ENCODE measurements around the gene ST8SIA5. TPM values are rescaled to one million over a fixed set of nuclear protein-coding genes. Genes with fewer than 3 reads are reported as not detected.

Gene ST8SIA5
- polyA plus RNA-seq, 1 of the 3 experiments (the other 2 are of a cell fraction), result 0.08 TPM

DNA sequence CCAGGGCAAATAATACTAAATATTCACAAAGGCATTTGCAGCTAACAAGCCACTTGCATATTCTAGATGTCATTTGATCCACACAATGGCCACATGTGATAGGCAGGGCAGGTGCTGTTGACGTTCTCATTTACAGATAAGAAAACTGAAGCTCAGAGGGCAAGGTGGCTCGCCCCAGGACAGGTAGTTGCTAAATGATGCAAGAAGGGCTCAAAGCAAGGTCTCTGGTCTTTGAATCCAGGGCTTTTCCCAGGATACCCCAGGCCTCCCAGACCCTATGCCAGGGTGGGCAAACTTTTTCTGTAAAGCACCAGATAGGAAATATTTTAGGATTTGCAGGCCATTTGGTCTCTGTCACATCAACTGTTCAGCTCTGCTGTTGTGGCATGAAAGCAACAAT, 135.0 kb downstream of the ST8SIA5 start:
- Histone ChIP-seq H3K27me3 (ENCODE audit: insufficient read depth) (no peaks in the 10 kb centered on the region), H4K20me1 (ENCODE audit: insufficient read depth) (no peaks in the 10 kb centered on the region), H3K4me1 (ENCODE audit: control insufficient read depth in 1 of 2, insufficient read depth in 2 of 2, low read depth in 1 of 2, low read length in 1 of 2) (peaks cover 0 to 22% of the 10 kb centered on the region in 2 experiments; a peak in 2 of 4 replicates), H3K9me2 (no peaks in the 10 kb centered on the region), H3K27ac (ENCODE audit: low read depth in 2 of 2, low read length in 1 of 2) (no peak overlapping the region; a peak in 1 of 4 replicates), H3K9ac (no peak overlapping the region), H3F3A (replicated peaks; ENCODE audit: insufficient read depth) (no peaks in the 10 kb centered on the region), H3K79me2 (ENCODE audit: insufficient read depth) (no peaks in the 10 kb centered on the region), H3K4me2 (no peak overlapping the region), H3K36me3 (replicated peaks in 1 of 2; ENCODE audit: control insufficient read depth in 1 of 2, insufficient read depth in 2 of 2, low read length in 1 of 2) (no peaks in the 10 kb centered on the region), H3K4me3 (ENCODE audit: low read depth in 2 of 2, low read length in 1 of 2) (no peak overlapping the region), H3K9me3 (no peaks in the 10 kb centered on the region), H2AFZ (ENCODE audit: low read depth) (no peak overlapping the region)
- no peak for TF ChIP-seq JUND (IDR thresholded peaks at IDR 0.05)
- no peak for TF ChIP-seq RFX5 (IDR thresholded peaks at IDR 0.05; ENCODE audit: low read length)
- ChIA-PET CTCF (interaction anchor here (0.8 to 5.2 kb wide), 13 partner anchors 10 to 474 kb away, joined by 3 to 80 read pairs (median 4); a partner anchor contains a TSS), POLR2A (no interaction called here)
- 43% methylated on average over 2 of the region's 2 CpGs for WGBS (ENCODE audit: low lambda C conversion rate)
- DNase-seq, result no peak

DNA sequence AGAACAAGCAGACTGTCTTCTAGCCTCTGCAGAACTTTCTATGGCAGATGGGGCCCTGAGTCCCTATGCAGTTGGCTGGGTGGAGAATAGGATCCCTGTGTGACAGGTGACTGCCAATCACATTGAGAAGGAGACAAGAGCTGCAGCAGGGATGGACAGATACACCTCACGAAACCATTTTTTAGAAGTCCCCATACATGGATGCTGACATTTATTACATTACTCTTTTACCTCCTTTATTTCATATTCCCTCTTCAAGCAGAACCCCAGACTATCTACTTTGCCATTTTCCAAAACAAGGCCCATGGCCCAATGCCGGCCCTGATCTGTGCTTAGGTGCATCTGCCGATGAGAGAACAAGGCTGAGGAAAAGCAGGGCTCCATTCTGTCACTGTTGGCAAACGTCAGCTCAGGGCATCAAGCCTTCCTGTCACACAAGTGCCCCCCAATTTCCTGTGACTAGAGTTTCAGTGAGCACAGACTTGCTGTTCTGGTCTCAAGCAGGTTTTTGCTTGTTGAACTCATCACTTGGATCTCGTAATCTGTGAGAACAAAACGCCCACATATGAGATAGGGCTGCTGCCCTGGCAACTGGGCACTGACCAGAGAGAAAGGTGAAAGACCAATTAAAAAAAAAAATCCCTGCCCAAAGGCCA, 135.6 kb downstream of the ST8SIA5 start:
- Histone ChIP-seq H4K20me1 (ENCODE audit: insufficient read depth) (no peaks in the 10 kb centered on the region), H3K27ac (ENCODE audit: low read depth in 2 of 2, low read length in 1 of 2) (peak overlapping the region in 1 of 2 experiments; percentile 11; a peak in 2 of 4 replicates)
- POLR2A ChIA-PET, result no interaction called here

More for the DNA sequence above, 135.6 kb downstream of the ST8SIA5 start:
- no peaks in the 10 kb centered on the region for H3K79me2 ChIP-seq (ENCODE audit: insufficient read depth)
- no peak overlapping the region for H3K9ac ChIP-seq
- H3K9me3 ChIP-seq, result no peaks in the 10 kb centered on the region
- CTCF ChIA-PET, result interaction anchor here (1.6 to 5.2 kb wide), 6 partner anchors 16 to 448 kb away, joined by 4 to 80 read pairs (median 22); a partner anchor contains a TSS
- TF ChIP-seq SIN3A (IDR thresholded peaks at IDR 0.05; ENCODE audit: borderline replicate concordance, low read depth, low read length) (no peak), SMC3 (IDR thresholded peaks at IDR 0.05; ENCODE audit: low read depth, low read length) (no peak), YY1 (IDR thresholded peaks at IDR 0.05; ENCODE audit: low read depth) (no peak), GATA2 (CRISPR knock-in tag; IDR thresholded peaks at IDR 0.05) (no peak), FOXJ3 (CRISPR knock-in tag; IDR thresholded peaks at IDR 0.05) (no peak), TCF12 (IDR thresholded peaks at IDR 0.05) (no peak), POLR2AphosphoS5 (IDR thresholded peaks at IDR 0.05; ENCODE audit: low read depth, low read length) (no peak), GABPA (IDR thresholded peaks at IDR 0.05; ENCODE audit: low read depth) (no peak), RFX5 (IDR thresholded peaks at IDR 0.05; ENCODE audit: low read length) (no peak), CHD2 (IDR thresholded peaks at IDR 0.05; ENCODE audit: low read length, partially characterized antibody) (no peak)
- TF ChIP-seq, protein P1, sequence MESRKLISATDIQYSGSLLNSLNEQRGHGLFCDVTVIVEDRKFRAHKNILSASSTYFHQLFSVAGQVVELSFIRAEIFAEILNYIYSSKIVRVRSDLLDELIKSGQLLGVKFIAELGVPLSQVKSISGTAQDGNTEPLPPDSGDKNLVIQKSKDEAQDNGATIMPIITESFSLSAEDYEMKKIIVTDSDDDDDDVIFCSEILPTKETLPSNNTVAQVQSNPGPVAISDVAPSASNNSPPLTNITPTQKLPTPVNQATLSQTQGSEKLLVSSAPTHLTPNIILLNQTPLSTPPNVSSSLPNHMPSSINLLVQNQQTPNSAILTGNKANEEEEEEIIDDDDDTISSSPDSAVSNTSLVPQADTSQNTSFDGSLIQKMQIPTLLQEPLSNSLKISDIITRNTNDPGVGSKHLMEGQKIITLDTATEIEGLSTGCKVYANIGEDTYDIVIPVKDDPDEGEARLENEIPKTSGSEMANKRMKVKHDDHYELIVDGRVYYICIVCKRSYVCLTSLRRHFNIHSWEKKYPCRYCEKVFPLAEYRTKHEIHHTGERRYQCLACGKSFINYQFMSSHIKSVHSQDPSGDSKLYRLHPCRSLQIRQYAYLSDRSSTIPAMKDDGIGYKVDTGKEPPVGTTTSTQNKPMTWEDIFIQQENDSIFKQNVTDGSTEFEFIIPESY (IDR thresholded peaks at IDR 0.05; ENCODE audit: borderline replicate concordance, low read depth), result no peak
- TF ChIP-seq, protein P2, sequence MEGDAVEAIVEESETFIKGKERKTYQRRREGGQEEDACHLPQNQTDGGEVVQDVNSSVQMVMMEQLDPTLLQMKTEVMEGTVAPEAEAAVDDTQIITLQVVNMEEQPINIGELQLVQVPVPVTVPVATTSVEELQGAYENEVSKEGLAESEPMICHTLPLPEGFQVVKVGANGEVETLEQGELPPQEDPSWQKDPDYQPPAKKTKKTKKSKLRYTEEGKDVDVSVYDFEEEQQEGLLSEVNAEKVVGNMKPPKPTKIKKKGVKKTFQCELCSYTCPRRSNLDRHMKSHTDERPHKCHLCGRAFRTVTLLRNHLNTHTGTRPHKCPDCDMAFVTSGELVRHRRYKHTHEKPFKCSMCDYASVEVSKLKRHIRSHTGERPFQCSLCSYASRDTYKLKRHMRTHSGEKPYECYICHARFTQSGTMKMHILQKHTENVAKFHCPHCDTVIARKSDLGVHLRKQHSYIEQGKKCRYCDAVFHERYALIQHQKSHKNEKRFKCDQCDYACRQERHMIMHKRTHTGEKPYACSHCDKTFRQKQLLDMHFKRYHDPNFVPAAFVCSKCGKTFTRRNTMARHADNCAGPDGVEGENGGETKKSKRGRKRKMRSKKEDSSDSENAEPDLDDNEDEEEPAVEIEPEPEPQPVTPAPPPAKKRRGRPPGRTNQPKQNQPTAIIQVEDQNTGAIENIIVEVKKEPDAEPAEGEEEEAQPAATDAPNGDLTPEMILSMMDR (IDR thresholded peaks at IDR 0.05), result no peak
- TF ChIP-seq, protein P3, sequence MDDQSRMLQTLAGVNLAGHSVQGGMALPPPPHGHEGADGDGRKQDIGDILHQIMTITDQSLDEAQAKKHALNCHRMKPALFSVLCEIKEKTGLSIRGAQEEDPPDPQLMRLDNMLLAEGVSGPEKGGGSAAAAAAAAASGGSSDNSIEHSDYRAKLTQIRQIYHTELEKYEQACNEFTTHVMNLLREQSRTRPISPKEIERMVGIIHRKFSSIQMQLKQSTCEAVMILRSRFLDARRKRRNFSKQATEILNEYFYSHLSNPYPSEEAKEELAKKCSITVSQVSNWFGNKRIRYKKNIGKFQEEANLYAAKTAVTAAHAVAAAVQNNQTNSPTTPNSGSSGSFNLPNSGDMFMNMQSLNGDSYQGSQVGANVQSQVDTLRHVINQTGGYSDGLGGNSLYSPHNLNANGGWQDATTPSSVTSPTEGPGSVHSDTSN (IDR thresholded peaks at IDR 0.05), result no peak
- TF ChIP-seq, protein P4, sequence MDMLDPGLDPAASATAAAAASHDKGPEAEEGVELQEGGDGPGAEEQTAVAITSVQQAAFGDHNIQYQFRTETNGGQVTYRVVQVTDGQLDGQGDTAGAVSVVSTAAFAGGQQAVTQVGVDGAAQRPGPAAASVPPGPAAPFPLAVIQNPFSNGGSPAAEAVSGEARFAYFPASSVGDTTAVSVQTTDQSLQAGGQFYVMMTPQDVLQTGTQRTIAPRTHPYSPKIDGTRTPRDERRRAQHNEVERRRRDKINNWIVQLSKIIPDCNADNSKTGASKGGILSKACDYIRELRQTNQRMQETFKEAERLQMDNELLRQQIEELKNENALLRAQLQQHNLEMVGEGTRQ (IDR thresholded peaks at IDR 0.05; ENCODE audit: borderline replicate concordance, low read depth, low read length), result no peak
- TF ChIP-seq, protein P5, sequence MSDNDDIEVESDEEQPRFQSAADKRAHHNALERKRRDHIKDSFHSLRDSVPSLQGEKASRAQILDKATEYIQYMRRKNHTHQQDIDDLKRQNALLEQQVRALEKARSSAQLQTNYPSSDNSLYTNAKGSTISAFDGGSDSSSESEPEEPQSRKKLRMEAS (IDR thresholded peaks at IDR 0.05; ENCODE audit: low read depth), result no peak
- WGBS (ENCODE audit: low lambda C conversion rate), result 25% methylated on average over 6 of the region's 6 CpGs
- H3K4me2 ChIP-seq, result no peak overlapping the region
- H2AFZ ChIP-seq (ENCODE audit: low read depth), result no peak overlapping the region
- H3K4me1 ChIP-seq (ENCODE audit: control insufficient read depth in 1 of 2, insufficient read depth in 2 of 2, low read depth in 1 of 2, low read length in 1 of 2), result peaks cover 0 to 22% of the 10 kb centered on the region in 2 experiments; a peak in 1 of 4 replicates
- no peak overlapping the region for H3K4me3 ChIP-seq (ENCODE audit: low read depth in 2 of 2, low read length in 1 of 2)
- no peaks in the 10 kb centered on the region for H3K9me2 ChIP-seq
- H3K27me3 ChIP-seq (ENCODE audit: insufficient read depth), result no peaks in the 10 kb centered on the region
- no peaks in the 10 kb centered on the region for H3K36me3 ChIP-seq (replicated peaks in 1 of 2; ENCODE audit: control insufficient read depth in 1 of 2, insufficient read depth in 2 of 2, low read length in 1 of 2)
- no peaks in the 10 kb centered on the region for H3F3A ChIP-seq (replicated peaks; ENCODE audit: insufficient read depth)
- DNase-seq, result no peak

All from SK-N-SH (cell line).